Urothelium cell line (cell line): ENCODE results near the gene MBP.

Source experiments
- DNase-seq: peaks from one replicate; pipeline ENCODE4 v3.0.0; 2011; ENCODE audit warnings: low spot score, mixed read lengths
- FAIRE-seq: peaks from 2 replicates; lab custom pipeline; 2011; peaks lifted over from hg19 to GRCh38; lab: Jason Lieb, UNC

The MBP gene

DNA sequence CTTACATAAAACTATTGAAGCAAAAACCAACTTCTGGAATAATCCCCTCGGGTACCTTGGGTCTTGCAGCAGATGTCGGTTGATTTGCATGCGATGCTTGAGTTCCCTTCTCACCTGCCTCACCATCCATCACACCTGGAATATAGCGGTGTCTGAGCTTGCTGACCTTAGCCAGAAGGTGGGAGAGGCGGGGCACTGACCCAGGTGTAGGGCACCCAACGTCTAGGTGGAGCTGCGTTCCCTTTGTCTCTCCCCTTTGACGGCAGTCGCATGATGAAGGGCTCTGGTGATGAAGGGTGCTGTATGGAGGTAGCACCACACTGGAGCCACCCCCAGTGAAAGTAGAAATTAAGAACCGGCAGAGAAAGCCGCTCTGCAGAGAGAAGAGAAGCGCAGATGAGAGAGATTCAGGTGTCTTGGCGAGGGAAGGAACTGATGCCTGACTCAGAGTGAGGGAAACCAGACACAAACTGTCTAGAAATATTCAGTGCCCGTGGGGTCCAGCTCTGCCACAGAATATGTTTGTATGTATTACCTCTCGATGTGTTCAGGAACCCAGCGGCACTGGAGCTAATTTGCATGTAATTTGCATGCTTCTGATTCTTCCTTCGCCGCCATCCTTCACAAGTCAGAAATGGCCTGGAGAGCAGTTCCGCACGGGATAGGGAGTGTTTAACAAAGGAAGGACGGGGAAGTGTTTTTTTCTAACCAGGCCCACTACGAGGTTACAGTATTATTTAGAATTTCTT lies 19.4 kb upstream of the MBP start:
- FAIRE-seq (no peak), DNase-seq (no peak)

DNA sequence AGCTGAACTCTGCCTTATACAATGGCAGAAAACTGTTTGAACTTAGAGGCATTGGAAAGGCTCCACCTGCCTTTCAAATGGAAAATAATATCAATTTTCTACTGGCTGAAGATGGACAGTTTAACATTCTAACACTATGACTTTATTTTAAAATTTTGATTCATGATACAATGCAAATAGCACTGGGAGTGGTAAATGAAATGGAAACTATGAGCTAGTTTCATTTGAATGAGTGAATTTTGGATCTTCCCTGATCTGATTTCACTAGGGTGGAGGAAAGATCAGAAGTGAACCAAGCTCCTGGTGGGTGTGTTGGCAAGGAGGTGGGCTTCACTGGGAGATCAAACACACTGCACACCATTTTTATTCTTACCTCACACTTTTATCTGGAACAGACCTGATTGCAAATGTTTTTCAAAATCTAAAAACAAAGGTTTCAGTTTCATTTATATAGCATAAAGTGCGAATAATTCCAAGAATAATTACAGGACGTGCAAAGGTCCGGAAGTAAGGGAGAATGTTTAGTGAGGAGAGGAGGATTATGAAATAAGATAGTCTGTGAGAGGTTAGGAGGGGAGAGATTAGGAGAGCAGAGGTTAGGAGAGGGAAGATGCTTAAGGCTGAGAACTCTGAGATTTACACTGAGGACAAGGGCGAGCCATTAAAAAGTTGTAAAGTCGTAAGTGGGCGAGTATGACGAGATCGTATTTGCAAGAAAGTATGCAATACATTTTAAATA lies 18.6 kb upstream of the MBP start:
- FAIRE-seq = no peak
- DNase-seq = no peak

DNA sequence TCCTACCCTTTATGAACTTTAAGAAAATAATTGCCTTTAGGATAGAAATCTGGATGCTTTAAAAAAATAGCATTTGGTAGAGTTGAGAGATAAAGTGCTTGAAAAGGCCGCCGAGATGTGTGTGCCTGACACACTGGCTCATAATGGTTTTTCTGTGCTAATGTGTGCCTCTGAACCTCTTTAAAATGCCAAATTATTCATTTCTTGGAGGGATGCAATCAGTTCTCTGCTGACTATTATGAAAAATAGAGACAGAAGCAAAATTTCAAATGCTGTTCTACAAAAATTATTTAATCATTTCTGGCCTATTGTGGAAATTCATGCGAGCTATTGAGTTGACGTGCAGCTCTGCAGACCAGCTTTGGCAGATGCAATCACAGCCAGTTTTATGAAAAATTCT lies 18.0 kb upstream of the MBP start:
- DNase-seq = no peak
- FAIRE-seq = no peak

DNA sequence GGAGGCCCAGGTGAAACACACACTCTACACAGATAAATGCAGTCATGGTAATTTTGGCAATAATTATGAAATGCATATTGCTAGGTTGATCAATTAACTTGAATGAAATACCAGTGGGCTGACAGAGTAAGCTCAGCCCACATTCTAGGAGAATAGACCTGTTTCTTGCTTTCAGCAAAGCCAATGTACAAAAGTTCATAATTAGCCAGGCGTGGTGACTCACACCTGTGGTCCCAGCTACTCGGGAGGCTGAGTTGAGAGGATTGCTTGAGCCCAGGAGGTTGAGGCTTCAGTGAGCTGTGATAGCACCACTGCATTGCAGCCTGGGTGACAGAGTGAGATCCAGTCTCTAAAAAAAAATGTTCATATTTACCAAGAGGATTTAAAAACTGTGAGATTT lies 15.7 kb upstream of the MBP start:
- DNase-seq (no peak), FAIRE-seq (no peak)

DNA sequence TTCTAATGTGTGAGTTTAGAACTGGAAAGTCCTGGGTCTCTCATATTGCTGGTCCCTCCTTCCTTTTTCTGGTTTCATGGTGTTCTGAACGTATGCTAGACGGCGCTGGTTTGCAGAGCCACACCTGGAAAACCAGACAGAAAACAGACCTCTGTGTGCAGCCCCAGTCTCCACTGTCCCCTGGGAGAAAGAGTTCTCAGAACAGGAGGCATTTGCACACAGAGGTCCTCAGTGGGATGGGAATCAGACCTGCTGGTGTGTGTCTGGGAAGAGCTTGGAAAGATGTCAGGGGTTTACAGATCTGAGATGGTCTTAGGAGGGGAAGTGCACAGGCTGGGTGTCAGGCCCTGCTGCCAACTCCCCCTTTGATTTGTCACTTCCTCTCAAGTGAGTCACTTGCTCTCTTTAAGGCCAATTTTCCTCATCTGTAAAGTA lies 14.9 kb upstream of the MBP start:
- FAIRE-seq = no peak
- no peak for DNase-seq

DNA sequence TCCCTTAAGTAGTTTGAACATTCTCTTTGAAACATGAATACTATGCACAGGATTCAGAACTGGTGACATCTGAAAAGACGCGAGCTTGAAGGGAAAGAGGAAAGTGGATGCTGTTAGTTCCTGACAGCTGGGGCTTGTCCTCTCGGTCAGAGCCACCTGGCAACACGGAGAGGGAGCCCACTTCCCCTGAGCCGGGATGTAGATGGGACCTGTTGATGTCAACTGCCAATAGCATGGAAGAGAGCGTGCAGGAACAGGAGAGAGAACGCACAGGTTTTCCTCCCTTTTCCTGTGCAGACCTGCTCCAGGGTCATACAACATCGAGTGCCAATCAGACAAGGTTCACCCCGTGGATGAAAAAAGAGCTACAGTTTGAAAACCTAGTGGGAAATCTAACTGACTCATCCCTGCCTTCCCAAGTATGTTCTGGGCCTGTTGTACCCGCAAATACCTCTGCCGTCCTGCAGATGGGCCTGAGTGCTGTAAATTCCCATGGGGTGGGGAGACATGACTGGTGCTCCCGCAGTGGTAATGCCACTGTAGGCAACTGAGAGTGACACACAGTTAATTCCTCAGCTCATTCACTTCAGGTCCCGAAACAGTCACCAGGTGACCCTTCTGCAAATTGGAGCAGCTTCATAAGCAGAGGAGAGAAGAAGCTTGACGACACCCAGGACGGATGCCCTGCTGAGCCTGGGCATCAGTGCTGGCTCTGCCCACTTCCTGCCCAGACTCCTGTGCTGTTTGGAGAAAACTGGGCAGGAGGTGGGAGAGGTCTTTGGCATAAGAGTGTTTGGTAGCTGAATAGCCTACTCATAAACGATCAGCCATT lies 13.9 kb upstream of the MBP start:
- DNase-seq = no peak
- no peak for FAIRE-seq

DNA sequence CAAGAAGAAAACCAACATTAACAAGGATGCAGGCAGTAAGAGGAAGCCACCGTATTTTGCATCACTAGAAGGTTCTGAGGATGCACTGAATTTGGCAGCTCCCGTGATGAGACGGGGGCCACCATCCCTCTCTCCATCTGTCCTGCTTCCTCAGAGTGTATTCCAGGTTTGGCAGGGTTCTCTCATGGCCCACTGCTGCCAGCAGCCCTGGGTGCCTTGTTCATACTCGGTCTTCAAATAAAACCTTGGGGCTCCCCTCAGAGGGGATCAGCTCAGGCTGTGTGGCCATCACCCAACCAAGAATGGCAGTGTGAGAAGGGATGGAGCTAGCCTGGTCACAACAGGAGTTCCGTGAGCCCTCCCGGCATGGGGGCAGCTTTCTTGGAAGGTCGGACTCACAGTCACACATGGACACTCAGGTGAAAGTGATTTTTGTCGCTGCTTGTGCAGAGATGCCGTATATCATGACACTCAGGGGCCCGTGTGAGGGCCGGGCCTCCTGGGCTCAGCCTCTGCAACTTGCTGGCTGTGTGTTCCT lies 12.8 kb upstream of the MBP start:
- no peak for FAIRE-seq

DNA sequence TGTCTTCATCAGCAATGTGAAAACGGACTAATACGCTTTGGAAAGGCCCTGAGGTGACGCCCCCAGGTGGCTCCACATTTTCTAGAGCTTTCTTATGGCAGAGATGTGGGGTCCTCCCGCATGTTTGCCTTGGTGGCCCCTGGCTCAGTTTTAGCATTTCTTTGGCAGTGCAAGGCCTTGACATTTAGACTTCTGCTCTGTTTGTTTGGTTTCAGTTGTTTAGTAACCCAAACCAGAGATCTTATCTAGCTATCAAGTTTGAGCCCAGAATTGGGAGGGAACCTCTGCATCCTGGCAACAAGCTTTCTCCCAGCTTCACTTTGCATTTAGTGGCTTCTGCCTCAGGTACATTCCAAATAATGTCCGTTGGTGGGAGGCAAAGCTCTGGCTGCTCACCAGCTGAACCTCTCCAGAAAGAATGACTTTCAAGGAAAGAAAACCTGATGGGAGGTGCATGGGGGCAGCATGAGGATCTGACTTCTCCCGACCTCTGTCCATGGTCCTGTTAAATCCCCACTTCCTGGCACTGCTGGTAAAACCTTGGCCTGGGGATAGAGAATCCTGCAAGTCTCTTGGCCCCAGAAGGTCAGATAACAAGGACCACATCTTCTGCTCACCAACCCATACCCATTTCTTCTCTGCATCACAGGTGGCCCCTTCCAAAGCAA lies 12.0 kb upstream of the MBP start:
- no peak for FAIRE-seq

More for the DNA sequence above, 12.8 kb upstream of the MBP start:
- DNase-seq = no peak

DNA sequence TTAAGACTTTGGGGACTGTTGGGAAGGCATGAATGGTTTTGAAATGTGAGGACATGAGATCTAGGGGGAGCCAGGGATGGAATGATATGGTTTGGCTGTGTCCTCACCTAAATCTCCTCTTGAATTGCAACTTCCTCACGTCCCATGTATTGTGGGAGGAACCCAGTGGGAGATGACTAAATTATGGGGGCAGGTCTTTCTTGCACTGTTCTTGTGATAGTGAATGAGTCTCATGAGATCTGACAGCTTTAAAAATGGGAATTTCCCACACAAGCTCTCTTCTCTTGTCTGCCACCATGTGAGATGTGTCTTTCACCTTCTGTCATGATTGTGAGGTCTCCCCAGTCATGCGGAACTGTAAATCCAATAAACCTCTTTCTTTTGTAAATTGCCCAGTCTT lies 11.5 kb upstream of the MBP start:
- FAIRE-seq (no peak), DNase-seq (no peak)

More for the DNA sequence above, 12.0 kb upstream of the MBP start:
- DNase-seq = no peak

DNA sequence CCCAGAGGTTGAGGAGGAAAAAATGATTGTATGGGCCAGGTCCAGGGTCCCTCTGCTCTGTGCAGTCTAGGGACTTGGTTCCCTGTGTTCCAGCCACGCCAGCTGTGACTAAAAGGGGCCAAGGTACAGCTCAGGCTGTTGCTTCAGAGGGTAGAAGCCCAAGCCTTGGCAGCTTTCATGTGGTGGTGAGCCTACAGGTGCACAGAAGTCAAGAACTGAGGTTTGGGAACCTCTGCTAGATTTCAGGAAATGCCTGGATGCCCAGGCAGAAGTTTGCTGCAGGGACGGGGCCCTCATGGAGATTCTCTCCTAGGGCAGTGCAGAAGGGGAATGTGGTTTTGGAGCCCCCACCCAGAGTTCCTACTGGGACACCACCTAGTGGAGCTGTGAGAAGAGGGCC lies 10.6 kb upstream of the MBP start:
- DNase-seq = no peak
- FAIRE-seq = no peak

DNA sequence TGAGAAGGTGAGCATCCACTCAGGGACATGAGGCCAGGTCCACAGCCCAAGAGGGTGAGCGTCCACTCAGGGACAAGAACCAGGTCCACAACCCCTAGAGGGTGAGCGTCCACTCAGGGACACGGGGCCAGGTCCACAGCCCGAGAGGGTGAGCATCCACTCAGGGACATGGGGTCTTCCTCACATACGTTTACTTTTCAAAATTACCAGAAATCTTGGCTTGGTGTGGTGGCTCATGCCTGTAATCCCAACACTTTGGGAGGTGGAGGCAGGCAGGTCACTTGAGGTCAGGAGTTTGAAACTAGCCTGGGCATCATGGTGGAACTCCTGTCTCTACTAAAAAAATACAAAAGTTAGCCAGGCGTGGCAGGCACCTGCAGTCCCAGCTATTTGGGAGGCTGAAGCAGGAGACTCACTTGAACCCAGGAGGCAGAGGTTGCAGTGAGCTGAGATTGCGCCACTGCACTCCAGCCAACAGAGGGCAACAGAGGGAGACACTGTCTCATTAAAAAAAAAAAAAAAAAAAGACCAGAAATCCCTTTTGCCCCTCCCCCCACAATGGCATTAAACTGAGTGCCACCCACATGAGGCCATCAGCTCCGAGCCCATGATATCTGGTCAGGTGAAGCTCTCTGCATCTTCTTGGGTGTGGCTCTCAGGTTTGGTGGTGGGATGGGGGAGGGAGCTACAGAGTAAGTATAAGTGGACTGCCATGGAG lies 9.0 kb upstream of the MBP start:
- no peak for FAIRE-seq
- no peak for DNase-seq

DNA sequence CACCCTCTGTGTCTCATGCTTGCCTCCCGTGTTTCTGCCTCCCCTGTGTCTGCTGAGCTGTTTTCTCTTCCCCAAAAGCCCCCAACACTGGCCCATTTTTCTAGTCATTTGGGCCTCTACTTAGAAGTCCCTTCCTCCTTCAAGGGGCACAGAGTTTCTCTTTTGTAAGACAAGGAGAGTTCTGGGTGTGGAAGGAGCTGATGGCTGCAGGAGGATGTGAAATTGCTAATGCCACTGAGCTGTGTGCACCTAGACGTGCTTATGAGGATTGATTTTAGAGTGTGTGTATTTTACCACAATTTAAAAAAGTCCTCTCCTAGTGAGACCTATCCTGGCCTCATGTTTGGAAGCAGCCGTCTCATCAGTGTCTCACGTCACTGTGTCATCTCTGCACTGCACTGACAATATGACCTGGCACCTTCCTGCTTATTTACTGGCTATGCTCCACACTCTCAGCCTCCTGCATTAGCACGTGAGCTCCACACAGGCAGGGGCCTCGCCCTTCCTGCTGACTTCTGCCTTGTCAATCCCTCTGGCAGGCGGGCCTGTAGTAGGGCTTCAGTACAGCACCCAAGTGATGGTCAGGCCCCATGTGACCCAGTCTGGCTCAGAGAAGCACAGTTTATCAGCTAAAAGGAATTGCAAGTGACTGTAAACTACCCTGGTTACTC lies 8.0 kb upstream of the MBP start:
- no peak for DNase-seq
- no peak for FAIRE-seq

DNA sequence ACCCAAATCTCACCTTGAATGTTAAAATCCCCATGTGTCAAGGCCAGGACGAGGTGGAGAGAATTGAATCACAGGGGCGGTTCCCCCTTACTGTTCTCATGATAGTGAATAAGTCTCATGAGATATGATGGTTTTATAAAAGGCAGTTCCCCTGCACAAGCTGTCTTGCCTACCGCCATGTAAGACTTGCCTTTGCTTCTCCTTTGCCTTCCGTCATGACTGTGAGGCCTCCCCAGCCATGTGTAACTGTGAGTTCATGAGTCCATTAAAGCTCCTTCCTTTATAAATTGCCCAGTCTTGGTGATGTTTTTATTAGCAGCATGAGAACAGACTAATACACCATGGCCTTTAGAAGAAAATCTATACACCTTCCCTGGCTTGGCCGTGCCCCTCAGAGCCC lies 7.4 kb upstream of the MBP start:
- FAIRE-seq (no peak), DNase-seq (no peak)

DNA sequence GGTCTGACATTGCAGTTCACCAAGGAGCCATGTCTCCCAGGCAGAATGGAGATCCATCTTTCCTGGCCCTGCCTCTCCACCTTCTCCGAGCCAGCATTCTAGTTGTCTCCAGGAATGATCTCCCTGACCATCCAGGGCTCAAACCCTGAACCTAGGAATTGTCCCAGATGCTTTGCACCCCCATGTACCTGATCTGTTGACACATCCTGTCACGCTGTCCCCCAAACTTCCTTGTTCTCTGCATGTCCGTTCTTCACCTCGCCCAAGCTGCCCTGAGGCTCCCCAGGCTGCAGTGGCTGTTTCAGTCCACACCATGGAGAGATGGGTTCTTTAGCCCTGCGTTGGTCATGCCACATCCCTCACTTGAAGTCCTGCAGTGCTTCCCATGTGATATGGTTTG lies 7.0 kb upstream of the MBP start:
- FAIRE-seq (no peak), DNase-seq (no peak)

DNA sequence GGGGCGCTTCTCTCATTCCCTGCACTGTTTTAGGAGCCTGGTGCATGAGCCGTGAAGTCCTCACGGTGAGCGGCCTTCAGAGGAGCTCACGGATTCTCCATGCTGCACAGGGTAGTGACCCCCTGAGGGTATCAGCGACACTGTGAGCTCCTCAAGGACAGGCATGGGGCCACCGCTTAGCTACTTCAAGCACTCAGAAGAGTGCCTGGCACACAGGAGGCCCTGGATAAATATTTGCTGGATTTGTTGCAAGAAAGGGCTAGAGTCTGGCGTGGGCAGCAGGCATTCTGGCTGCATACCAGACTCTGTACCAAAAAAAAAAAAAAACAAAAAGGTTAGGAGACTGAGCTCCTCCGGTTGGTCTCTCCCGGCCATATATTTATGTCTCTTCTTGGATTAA lies 5.7 kb upstream of the MBP start:
- no peak for DNase-seq
- FAIRE-seq = no peak

DNA sequence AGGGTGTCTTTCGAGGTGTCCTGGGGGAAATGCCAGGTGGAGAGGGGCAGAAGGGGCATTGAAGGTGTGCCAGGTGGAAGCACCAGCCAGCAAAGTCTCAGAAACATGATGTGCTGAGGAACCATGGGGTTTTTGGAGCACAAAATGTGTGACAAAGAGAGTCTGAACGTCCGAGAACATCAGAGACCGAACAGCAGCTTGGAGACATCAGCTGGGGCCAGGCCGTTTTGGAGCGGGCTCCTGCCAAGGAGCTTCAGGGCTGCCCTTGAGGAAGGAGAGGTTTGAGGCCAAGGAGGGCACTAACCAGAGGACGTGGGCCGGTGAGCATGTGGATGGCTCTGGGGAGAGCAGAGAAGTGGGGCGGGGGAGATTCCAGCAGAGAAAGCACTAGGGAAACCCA lies 5.3 kb upstream of the MBP start:
- FAIRE-seq = no peak

DNA sequence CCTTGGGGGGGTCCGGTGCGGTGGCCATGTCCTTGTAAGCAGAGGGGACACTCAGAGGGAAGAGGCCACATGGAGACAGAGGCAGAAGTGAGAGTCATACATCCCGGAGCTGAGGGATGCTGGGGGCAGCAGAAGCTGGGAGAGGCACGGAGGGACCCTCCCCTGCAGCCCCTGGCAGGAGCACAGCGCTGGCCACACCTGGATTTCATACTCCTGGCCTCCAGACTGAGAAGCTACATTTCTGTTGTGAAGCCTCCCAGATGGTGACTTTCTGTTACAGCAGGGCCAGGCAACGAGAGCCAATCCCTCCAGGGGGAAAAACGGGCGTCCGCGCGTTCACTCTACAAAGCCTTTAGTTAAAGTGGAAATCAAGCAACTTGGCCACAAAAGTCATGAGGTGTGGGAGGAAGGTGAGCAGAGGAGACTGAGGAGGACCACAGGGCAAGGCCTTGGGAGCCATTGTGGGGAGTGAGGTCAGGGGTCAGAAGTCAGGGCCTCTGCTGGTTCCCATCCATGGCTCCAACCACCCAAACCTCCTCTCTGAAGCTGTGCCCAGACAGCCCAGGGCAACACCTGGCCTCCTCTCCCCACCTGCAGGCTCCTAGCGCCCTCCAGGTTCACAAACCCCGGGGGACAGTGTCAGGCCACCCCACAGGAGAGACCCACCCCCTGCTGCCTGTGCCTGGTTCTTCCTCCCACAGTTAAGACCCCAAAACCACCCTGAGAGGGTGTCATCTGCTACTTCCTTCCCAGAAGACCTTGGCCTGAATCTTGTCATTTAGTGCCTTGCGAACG lies 4.5 kb upstream of the MBP start:
- FAIRE-seq = no peak
- no peak for DNase-seq

More for the DNA sequence above, 5.3 kb upstream of the MBP start:
- DNase-seq = no peak

DNA sequence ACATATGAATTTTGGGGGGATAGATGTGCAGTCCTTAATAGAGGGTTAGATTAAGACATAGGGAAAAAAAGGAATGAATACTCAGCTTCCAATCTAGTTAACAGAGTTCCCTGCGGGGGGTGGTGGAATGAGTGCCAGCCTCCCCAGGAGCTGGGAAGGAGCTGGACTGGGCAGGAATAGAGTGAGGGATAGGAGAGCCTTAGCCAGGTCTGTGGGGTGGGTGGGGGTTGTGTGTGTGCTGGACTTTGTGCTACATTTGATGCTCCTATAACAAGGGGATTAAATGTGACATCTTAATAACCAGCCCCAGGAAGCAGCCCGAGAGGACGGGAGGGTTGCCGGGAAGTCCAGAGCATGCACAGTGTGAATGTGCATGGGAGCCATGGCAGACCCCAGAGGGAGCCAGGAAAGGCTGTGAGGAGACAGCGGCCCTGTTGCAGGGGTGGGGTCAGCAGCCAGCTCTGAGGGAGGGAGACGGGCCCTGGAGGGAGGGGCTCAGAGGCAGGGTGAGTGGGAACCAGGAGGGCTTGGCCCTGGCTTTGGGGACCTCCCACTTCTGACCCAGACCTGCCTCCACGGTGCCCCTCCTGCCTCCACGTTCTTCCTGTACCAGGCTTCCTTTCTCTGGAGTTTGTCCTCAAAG lies 3.6 kb upstream of the MBP start:
- FAIRE-seq = no peak
- DNase-seq = no peak
